ENCODE measurements around the gene TTC21A. TPM values are rescaled to one million over a fixed set of nuclear protein-coding genes. Genes with fewer than 3 reads are reported as not detected.

The TTC21A gene
- total and polyA plus RNA-seq, 7 donors: 0.52 to 1.2 (median 0.92) TPM

GRCh38 chr3:39096775-39097174 lies 10.7 kb upstream of the TTC21A start:
- Histone ChIP-seq H3K27ac (no peak overlapping the region), H3K9me3 (no peaks in the 10 kb centered on the region), H3K4me3 (no peak overlapping the region), H3K36me3 (ENCODE audit: insufficient read depth in 1 of 2, low read depth in 1 of 2) (peaks cover 16 to 92% of the 10 kb centered on the region in 2 donors), H3K27me3 (ENCODE audit: insufficient read depth in 3 of 3, low read length in 2 of 3) (no peaks in the 10 kb centered on the region), H3K4me1 (no peaks in the 10 kb centered on the region)
- no peak for DNase-seq
- ATAC-seq: no peak
- intact Hi-C loops (cut with DNase I): no loop called here
- 15 to 30% (median 23%) methylated on average over 3 of the region's 3 CpGs for WGBS, 3 donors
- no peak for TF ChIP-seq CTCF (IDR thresholded peaks at IDR 0.05)

GRCh38 chr3:39097716-39098472 lies 9.6 kb upstream of the TTC21A start:
- intact Hi-C loops (cut with DNase I): no loop called here
- WGBS, 3 donors: 79 to 86% (median 83%) methylated on average over 8 of the region's 8 CpGs
- no peak overlapping the region for H3K27ac ChIP-seq
- DNase-seq (no peak), ATAC-seq (no peak)
- peaks cover 16 to 81% of the 10 kb centered on the region in 2 donors for H3K36me3 ChIP-seq (ENCODE audit: insufficient read depth in 1 of 2, low read depth in 1 of 2)
- H3K4me3 ChIP-seq: no peak overlapping the region
- H3K27me3 ChIP-seq (ENCODE audit: insufficient read depth in 3 of 3, low read length in 2 of 3): no peaks in the 10 kb centered on the region
- TF ChIP-seq CTCF (IDR thresholded peaks at IDR 0.05): no peak
- no peaks in the 10 kb centered on the region for H3K9me3 ChIP-seq
- H3K4me1 ChIP-seq: no peaks in the 10 kb centered on the region

GRCh38 chr3:39098473-39099000 lies 8.9 kb upstream of the TTC21A start:
- DNase-seq (no peak), ATAC-seq (no peak)
- H3K27ac ChIP-seq: no peak overlapping the region
- no peak overlapping the region for H3K4me3 ChIP-seq
- no peaks in the 10 kb centered on the region for H3K27me3 ChIP-seq (ENCODE audit: insufficient read depth in 3 of 3, low read length in 2 of 3)
- H3K4me1 ChIP-seq: peaks cover 3% of the 10 kb centered on the region
- WGBS, 3 donors: 68 to 78% (median 72%) methylated on average over 8 of the region's 8 CpGs
- intact Hi-C loops (cut with DNase I): no loop called here
- no peak for TF ChIP-seq CTCF (IDR thresholded peaks at IDR 0.05)
- no peaks in the 10 kb centered on the region for H3K9me3 ChIP-seq
- peaks cover 16 to 75% of the 10 kb centered on the region in 2 donors for H3K36me3 ChIP-seq (ENCODE audit: insufficient read depth in 1 of 2, low read depth in 1 of 2)

- Histone ChIP-seq H3K27me3 (ENCODE audit: insufficient read depth in 3 of 3, low read length in 2 of 3) (no peaks in the 10 kb centered on the region), H3K4me3 (no peak overlapping the region), H3K9me3 (no peaks in the 10 kb centered on the region), H3K36me3 (ENCODE audit: insufficient read depth in 1 of 2, low read depth in 1 of 2) (peaks cover 14 to 67% of the 10 kb centered on the region in 2 donors), H3K4me1 (peaks cover 8% of the 10 kb centered on the region), H3K27ac (no peak overlapping the region)
- ATAC-seq (no peak), DNase-seq (no peak)
- intact Hi-C loops (cut with DNase I): no loop called here
- 85 to 94% (median 91%) methylated on average over 1 of the region's 1 CpG for WGBS, 3 donors
- TF ChIP-seq CTCF (IDR thresholded peaks at IDR 0.05): no peak
These were observed 8.2 kb upstream of the TTC21A start for GRCh38 chr3:39099242-39099641.

Measured in psoas muscle (tissue), 8 donors.